ENCODE data around the gene PTPRO.

Gene PTPRO

GRCh38 chr12:15474766-15475165 is 152.5 kb downstream of the PTPRO start:
- no peak overlapping the region for H3K9ac ChIP-seq (ENCODE audit: low read length)
- DNase-seq: no peak
- H3K27me3 ChIP-seq (ENCODE audit: insufficient read depth, low read length, poor library complexity): no peaks in the 10 kb centered on the region
- no peak overlapping the region for H4K8ac ChIP-seq (ENCODE audit: low read depth, low read length)
- no peaks in the 10 kb centered on the region for H3K4me1 ChIP-seq (ENCODE audit: control insufficient read depth, low read depth, low read length)
- no peak overlapping the region for H2BK5ac ChIP-seq (ENCODE audit: low read length)
- no peaks in the 10 kb centered on the region for H3K79me2 ChIP-seq (ENCODE audit: control insufficient read depth, insufficient read depth, low read length)
- no CpG with 5 or more reads among the region's 6 CpGs for WGBS (ENCODE audit: extremely low coverage, insufficient coverage, low lambda C conversion rate)
- no peak overlapping the region for H3K4me3 ChIP-seq (ENCODE audit: low read length)
- H3K36me3 ChIP-seq (ENCODE audit: control insufficient read depth, insufficient read depth, low read length): no peaks in the 10 kb centered on the region
- H3K4me2 ChIP-seq (ENCODE audit: low read length): no peak overlapping the region
- H4K5ac ChIP-seq (ENCODE audit: low read length): no peak overlapping the region
- H3K23ac ChIP-seq (ENCODE audit: low read length): no peak overlapping the region
- no peak overlapping the region for H2BK120ac ChIP-seq (ENCODE audit: low read depth, low read length)
- H3K79me1 ChIP-seq (ENCODE audit: low read length): no peaks in the 10 kb centered on the region
- no peak overlapping the region for H2BK15ac ChIP-seq (replicated peaks; ENCODE audit: low read depth)
- no peak overlapping the region for H3K4ac ChIP-seq (ENCODE audit: low read depth, low read length)
- no peak overlapping the region for H3K56ac ChIP-seq (ENCODE audit: low read length)
- no peak overlapping the region for H3K27ac ChIP-seq (ENCODE audit: low read depth, low read length)
- H2AK5ac ChIP-seq (ENCODE audit: low read length): no peak overlapping the region
- no peak overlapping the region for H3K18ac ChIP-seq (ENCODE audit: low read length)

- Histone ChIP-seq H3K4me3 (ENCODE audit: low read length) (no peak overlapping the region), H4K5ac (ENCODE audit: low read length) (no peak overlapping the region), H3K4me2 (ENCODE audit: low read length) (no peak overlapping the region), H3K4me1 (ENCODE audit: control insufficient read depth, low read depth, low read length) (no peaks in the 10 kb centered on the region), H3K23ac (ENCODE audit: low read length) (no peak overlapping the region), H3K27ac (ENCODE audit: low read depth, low read length) (no peak overlapping the region), H3K18ac (ENCODE audit: low read length) (no peak overlapping the region), H3K56ac (ENCODE audit: low read length) (no peak overlapping the region), H3K4ac (ENCODE audit: low read depth, low read length) (no peak overlapping the region), H3K27me3 (ENCODE audit: insufficient read depth, low read length, poor library complexity) (no peaks in the 10 kb centered on the region), H2BK120ac (ENCODE audit: low read depth, low read length) (no peak overlapping the region), H3K36me3 (ENCODE audit: control insufficient read depth, insufficient read depth, low read length) (no peaks in the 10 kb centered on the region), H4K8ac (ENCODE audit: low read depth, low read length) (no peak overlapping the region), H3K79me2 (ENCODE audit: control insufficient read depth, insufficient read depth, low read length) (no peaks in the 10 kb centered on the region), H3K79me1 (ENCODE audit: low read length) (no peaks in the 10 kb centered on the region), H2BK5ac (ENCODE audit: low read length) (no peak overlapping the region), H2BK15ac (replicated peaks; ENCODE audit: low read depth) (no peak overlapping the region), H2AK5ac (ENCODE audit: low read length) (no peak overlapping the region), H3K9ac (ENCODE audit: low read length) (no peak overlapping the region)
- DNase-seq: no peak
- no CpG with 5 or more reads among the region's 1 CpG for WGBS (ENCODE audit: extremely low coverage, insufficient coverage, low lambda C conversion rate)
Measured at GRCh38 chr12:15477761-15478160, 155.5 kb downstream of the PTPRO start.

- H3K4ac ChIP-seq (ENCODE audit: low read depth, low read length): no peak overlapping the region
- no CpG with 5 or more reads among the region's 2 CpGs for WGBS (ENCODE audit: extremely low coverage, insufficient coverage, low lambda C conversion rate)
Measured at GRCh38 chr12:15481846-15482245, 159.5 kb downstream of the PTPRO start.

GRCh38 chr12:15485466-15485865 is 163.2 kb downstream of the PTPRO start:
- Histone ChIP-seq H3K4me3 (ENCODE audit: low read length) (no peak overlapping the region), H4K8ac (ENCODE audit: low read depth, low read length) (no peak overlapping the region), H2AK5ac (ENCODE audit: low read length) (no peak overlapping the region), H3K36me3 (ENCODE audit: control insufficient read depth, insufficient read depth, low read length) (no peaks in the 10 kb centered on the region), H4K5ac (ENCODE audit: low read length) (no peak overlapping the region), H3K79me1 (ENCODE audit: low read length) (no peaks in the 10 kb centered on the region), H3K4me1 (ENCODE audit: control insufficient read depth, low read depth, low read length) (no peaks in the 10 kb centered on the region), H2BK120ac (ENCODE audit: low read depth, low read length) (no peak overlapping the region), H3K18ac (ENCODE audit: low read length) (no peak overlapping the region), H3K4ac (ENCODE audit: low read depth, low read length) (no peak overlapping the region), H2BK15ac (replicated peaks; ENCODE audit: low read depth) (no peak overlapping the region), H3K27ac (ENCODE audit: low read depth, low read length) (no peak overlapping the region), H3K23ac (ENCODE audit: low read length) (no peak overlapping the region), H2BK5ac (ENCODE audit: low read length) (no peak overlapping the region), H3K79me2 (ENCODE audit: control insufficient read depth, insufficient read depth, low read length) (no peaks in the 10 kb centered on the region), H3K9ac (ENCODE audit: low read length) (no peak overlapping the region), H3K4me2 (ENCODE audit: low read length) (no peak overlapping the region), H3K27me3 (ENCODE audit: insufficient read depth, low read length, poor library complexity) (no peaks in the 10 kb centered on the region), H3K56ac (ENCODE audit: low read length) (no peak overlapping the region)
- no CpG with 5 or more reads among the region's 3 CpGs for WGBS (ENCODE audit: extremely low coverage, insufficient coverage, low lambda C conversion rate)
- DNase-seq: no peak

More at GRCh38 chr12:15481846-15482245, 159.5 kb downstream of the PTPRO start:
- Histone ChIP-seq H3K9ac (ENCODE audit: low read length) (no peak overlapping the region), H3K27ac (ENCODE audit: low read depth, low read length) (no peak overlapping the region), H4K8ac (ENCODE audit: low read depth, low read length) (no peak overlapping the region), H3K4me1 (ENCODE audit: control insufficient read depth, low read depth, low read length) (no peaks in the 10 kb centered on the region), H3K79me2 (ENCODE audit: control insufficient read depth, insufficient read depth, low read length) (no peaks in the 10 kb centered on the region), H2AK5ac (ENCODE audit: low read length) (no peak overlapping the region), H2BK15ac (replicated peaks; ENCODE audit: low read depth) (no peak overlapping the region), H3K27me3 (ENCODE audit: insufficient read depth, low read length, poor library complexity) (no peaks in the 10 kb centered on the region), H4K5ac (ENCODE audit: low read length) (no peak overlapping the region), H2BK5ac (ENCODE audit: low read length) (no peak overlapping the region), H3K56ac (ENCODE audit: low read length) (no peak overlapping the region), H3K36me3 (ENCODE audit: control insufficient read depth, insufficient read depth, low read length) (no peaks in the 10 kb centered on the region), H3K18ac (ENCODE audit: low read length) (no peak overlapping the region), H3K4me3 (ENCODE audit: low read length) (no peak overlapping the region), H2BK120ac (ENCODE audit: low read depth, low read length) (no peak overlapping the region), H3K23ac (ENCODE audit: low read length) (no peak overlapping the region), H3K4me2 (ENCODE audit: low read length) (no peak overlapping the region), H3K79me1 (ENCODE audit: low read length) (no peaks in the 10 kb centered on the region)
- DNase-seq: no peak

- Histone ChIP-seq H2BK5ac (ENCODE audit: low read length) (no peak overlapping the region), H3K79me1 (ENCODE audit: low read length) (no peaks in the 10 kb centered on the region), H3K4ac (ENCODE audit: low read depth, low read length) (no peak overlapping the region), H3K27me3 (ENCODE audit: insufficient read depth, low read length, poor library complexity) (no peaks in the 10 kb centered on the region), H3K23ac (ENCODE audit: low read length) (no peak overlapping the region), H4K8ac (ENCODE audit: low read depth, low read length) (no peak overlapping the region), H3K36me3 (ENCODE audit: control insufficient read depth, insufficient read depth, low read length) (no peaks in the 10 kb centered on the region), H2BK120ac (ENCODE audit: low read depth, low read length) (no peak overlapping the region), H3K56ac (ENCODE audit: low read length) (no peak overlapping the region), H3K79me2 (ENCODE audit: control insufficient read depth, insufficient read depth, low read length) (no peaks in the 10 kb centered on the region), H3K9ac (ENCODE audit: low read length) (no peak overlapping the region), H4K5ac (ENCODE audit: low read length) (no peak overlapping the region), H2AK5ac (ENCODE audit: low read length) (no peak overlapping the region), H3K4me3 (ENCODE audit: low read length) (no peak overlapping the region), H3K27ac (ENCODE audit: low read depth, low read length) (no peak overlapping the region), H3K4me1 (ENCODE audit: control insufficient read depth, low read depth, low read length) (no peaks in the 10 kb centered on the region), H3K4me2 (ENCODE audit: low read length) (no peak overlapping the region), H2BK15ac (replicated peaks; ENCODE audit: low read depth) (no peak overlapping the region), H3K18ac (ENCODE audit: low read length) (no peak overlapping the region)
- WGBS (ENCODE audit: extremely low coverage, insufficient coverage, low lambda C conversion rate): no CpG with 5 or more reads among the region's 6 CpGs
- no peak for DNase-seq
Measured at GRCh38 chr12:15486859-15487258, 164.6 kb downstream of the PTPRO start.

GRCh38 chr12:15488481-15488880 is 166.2 kb downstream of the PTPRO start:
- H3K36me3 ChIP-seq (ENCODE audit: control insufficient read depth, insufficient read depth, low read length): no peaks in the 10 kb centered on the region
- H3K18ac ChIP-seq (ENCODE audit: low read length): no peak overlapping the region
- no peak overlapping the region for H3K27ac ChIP-seq (ENCODE audit: low read depth, low read length)
- no peak overlapping the region for H2BK120ac ChIP-seq (ENCODE audit: low read depth, low read length)
- H3K27me3 ChIP-seq (ENCODE audit: insufficient read depth, low read length, poor library complexity): no peaks in the 10 kb centered on the region
- no peak overlapping the region for H2AK5ac ChIP-seq (ENCODE audit: low read length)
- no peaks in the 10 kb centered on the region for H3K79me1 ChIP-seq (ENCODE audit: low read length)
- no peaks in the 10 kb centered on the region for H3K4me1 ChIP-seq (ENCODE audit: control insufficient read depth, low read depth, low read length)
- no peak overlapping the region for H4K5ac ChIP-seq (ENCODE audit: low read length)
- H3K9ac ChIP-seq (ENCODE audit: low read length): no peak overlapping the region
- no peak overlapping the region for H3K56ac ChIP-seq (ENCODE audit: low read length)
- H2BK15ac ChIP-seq (replicated peaks; ENCODE audit: low read depth): no peak overlapping the region
- no peak overlapping the region for H3K4ac ChIP-seq (ENCODE audit: low read depth, low read length)
- H3K4me3 ChIP-seq (ENCODE audit: low read length): no peak overlapping the region
- no peak overlapping the region for H4K8ac ChIP-seq (ENCODE audit: low read depth, low read length)
- DNase-seq: no peak
- no peaks in the 10 kb centered on the region for H3K79me2 ChIP-seq (ENCODE audit: control insufficient read depth, insufficient read depth, low read length)
- no peak overlapping the region for H3K23ac ChIP-seq (ENCODE audit: low read length)
- H2BK5ac ChIP-seq (ENCODE audit: low read length): no peak overlapping the region
- no peak overlapping the region for H3K4me2 ChIP-seq (ENCODE audit: low read length)
